Transverse colon (tissue), 3 donors: Measurements from ENCODE around the gene GNG12.

ENCODE experiments used
- EP300 ChIP-seq: sonication (generic); formaldehyde crosslinking; IDR thresholded peaks from one replicate; pipeline ENCODE4 v1.6.1; 2017; ENCODE audit warnings: antibody characterized with exemption, low read depth
- POLR2AphosphoS5 ChIP-seq, 3 donors: sonication (generic); formaldehyde crosslinking; IDR thresholded peaks; one replicate each; pipeline ENCODE4 v1.6.1; 2016; ENCODE audit warnings: antibody characterized with exemption in 3 of 3

DNA sequence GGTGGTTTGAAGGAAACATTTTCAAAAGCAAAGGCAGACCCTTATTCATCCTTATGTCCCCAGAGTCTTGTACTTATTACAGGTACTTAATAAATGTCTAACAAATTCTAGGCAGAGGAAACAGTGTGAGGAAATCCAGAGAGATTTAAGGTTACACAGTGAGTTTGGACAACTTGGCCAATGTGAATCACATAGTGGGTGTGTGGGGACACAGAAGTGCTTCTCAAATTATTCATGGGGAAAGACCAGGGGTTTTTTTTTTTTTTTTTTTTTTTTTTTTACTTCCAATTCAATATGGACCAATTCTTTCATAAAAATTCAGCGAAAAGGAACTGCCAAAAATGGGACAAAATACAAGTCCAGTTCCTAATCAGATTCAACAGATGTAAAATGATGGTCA lies 15.1 kb downstream of the GNG12 start:
- no peak for TF ChIP-seq EP300
- no peak for TF ChIP-seq POLR2AphosphoS5 (IDR thresholded peaks at IDR 0.05)
